NCI-H2196 (cell line): ENCODE measurements around the gene OSBPL9.
A peak's percentile ranks its signal among the peaks of the same experiment; 100 is the strongest.

Source experiments
- DNase-seq: peaks from one replicate; lab custom pipeline; 2025; ENCODE audit not compliant: unreplicated experiment; lab: John Stamatoyannopoulos, UW

Gene OSBPL9, protein sequence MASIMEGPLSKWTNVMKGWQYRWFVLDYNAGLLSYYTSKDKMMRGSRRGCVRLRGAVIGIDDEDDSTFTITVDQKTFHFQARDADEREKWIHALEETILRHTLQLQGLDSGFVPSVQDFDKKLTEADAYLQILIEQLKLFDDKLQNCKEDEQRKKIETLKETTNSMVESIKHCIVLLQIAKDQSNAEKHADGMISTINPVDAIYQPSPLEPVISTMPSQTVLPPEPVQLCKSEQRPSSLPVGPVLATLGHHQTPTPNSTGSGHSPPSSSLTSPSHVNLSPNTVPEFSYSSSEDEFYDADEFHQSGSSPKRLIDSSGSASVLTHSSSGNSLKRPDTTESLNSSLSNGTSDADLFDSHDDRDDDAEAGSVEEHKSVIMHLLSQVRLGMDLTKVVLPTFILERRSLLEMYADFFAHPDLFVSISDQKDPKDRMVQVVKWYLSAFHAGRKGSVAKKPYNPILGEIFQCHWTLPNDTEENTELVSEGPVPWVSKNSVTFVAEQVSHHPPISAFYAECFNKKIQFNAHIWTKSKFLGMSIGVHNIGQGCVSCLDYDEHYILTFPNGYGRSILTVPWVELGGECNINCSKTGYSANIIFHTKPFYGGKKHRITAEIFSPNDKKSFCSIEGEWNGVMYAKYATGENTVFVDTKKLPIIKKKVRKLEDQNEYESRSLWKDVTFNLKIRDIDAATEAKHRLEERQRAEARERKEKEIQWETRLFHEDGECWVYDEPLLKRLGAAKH

GRCh38 chr1:51616903-51617708 is at the start of gene OSBPL9:
Gene OSBPL9 (plus strand): TSS chr1:51617092. CDS start chr1:51617111, 19 bp downstream.
- DNase-seq, result peak; percentile 84

DNA sequence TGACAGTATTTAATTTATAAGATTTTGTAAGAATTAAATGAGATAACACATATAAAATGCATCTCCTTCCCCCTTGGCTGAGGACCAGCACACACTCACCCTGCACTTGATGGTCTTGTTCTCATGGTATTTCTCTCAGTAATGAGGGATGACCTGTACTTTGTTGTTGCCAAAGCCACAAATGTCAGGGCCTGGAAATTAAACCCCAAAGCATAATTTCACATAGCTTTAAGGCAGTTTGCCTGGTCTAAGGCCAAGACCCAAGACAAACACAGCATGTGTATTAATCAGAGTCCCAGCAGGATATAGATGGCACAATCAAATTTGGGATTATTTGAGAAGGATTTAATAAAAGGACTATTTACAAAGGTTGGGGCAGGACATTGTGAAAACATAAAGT is 49.2 kb upstream of the OSBPL9 start:
- DNase-seq, result peak; percentile 15

GRCh38 chr1:51568231-51568935 is 48.5 kb upstream of the OSBPL9 start:
- no peak for DNase-seq

DNA sequence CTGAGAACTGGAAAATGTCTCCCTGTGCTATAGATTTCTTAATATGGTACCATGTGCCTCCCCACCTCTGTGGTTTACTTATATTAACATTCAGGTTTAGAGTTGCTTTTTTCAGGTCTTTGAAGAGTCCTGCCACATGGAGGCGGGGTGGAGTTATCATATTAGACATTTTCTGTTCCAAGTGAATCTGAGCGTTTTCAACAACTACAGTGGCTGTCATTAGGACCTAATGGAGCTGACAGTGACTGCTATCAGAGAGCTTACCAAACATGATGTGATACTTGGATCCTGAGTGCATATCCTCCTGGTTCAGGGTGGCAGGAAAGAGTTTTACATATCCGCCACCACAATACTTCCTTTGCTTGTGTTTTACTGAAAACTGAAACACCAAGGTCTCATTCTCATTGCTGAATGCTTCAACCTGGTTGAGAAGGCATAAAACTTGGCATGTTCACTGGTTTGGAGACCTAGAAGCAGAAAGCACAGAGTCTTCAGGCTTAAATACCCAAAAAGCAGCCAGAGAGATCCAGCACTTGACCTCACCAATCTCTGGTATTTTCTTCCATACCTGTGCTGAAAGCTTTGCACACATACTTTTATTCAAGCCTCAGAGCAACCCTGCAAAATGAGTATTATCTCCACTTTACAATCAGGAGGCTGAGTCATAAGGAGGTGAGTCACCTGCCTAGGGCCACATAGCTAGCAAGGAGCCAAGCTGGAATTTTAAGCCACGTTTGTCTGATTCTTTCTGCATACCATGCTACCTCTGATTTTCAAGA is 47.4 kb upstream of the OSBPL9 start:
- DNase-seq, result peak; percentile 33

DNA sequence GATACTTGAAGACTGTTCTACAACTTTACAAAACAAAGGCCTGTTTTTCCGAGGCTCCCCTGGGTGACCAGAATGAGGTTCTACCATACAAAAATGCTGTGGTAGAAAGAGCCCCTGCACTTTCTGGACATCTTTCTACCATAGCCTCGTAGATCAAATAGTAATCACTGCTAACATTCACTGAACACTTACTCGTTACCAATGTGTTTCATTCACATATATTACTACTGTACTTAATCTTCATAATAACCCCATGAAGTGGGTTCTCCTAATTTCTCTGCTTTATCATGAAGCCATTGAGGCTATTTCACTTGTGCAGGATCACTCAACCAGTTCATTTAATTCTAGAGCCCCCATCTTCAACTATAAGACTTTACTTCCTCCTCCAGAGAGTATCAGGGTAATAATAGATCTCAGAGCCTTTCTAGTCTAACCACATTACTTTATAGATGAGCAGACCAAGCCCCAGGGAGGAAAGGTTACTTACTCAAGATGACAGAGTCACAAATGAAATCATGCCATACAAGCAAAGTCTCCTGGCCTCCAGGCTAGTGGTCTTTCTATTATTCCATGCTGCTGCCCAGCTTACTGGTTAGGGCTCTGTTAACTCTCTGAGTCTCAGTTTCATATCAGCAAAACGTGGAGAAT is 46.7 kb upstream of the OSBPL9 start:
- DNase-seq, result no peak

DNA sequence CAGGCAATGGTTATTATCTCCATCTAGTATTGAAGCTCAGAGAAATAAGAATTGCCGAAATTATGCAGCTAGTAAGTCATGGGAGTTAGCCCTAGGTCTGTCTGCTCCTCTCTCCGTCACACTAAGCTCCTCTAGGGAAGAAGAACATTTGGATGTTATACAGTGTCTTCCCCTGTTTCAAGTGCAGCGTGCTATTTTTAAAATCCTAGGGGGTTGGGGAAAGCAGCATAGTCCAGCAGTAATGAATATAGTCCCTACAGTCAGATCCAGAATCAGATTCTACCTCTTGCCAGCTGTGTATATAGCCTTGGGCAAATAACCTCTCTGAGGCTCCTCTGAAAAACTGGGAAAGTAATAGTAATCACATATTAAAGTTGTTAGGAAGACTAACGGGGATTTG is 44.5 kb upstream of the OSBPL9 start:
- DNase-seq, result no peak

DNA sequence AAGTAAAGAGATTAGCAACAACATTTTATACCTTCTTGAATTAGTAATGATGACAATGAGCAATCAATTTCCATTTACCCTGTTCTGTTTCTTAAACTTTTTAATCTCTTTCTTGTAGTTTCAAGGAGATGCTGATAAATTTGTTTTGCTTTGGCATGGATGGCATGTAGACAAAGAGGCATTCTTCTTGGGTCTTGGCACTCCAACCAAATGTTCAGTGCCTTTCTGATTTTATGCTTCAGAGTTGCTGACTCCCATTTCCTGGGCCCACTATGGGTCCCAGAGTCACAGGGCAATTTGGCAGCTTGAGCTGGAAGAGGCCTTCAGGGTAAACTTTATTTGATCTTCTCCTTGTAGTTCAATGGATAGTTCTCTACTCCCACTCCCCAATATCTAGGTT is 42.1 kb upstream of the OSBPL9 start:
- no peak for DNase-seq

GRCh38 chr1:51575406-51576084 is 41.3 kb upstream of the OSBPL9 start:
- no peak for DNase-seq

DNA sequence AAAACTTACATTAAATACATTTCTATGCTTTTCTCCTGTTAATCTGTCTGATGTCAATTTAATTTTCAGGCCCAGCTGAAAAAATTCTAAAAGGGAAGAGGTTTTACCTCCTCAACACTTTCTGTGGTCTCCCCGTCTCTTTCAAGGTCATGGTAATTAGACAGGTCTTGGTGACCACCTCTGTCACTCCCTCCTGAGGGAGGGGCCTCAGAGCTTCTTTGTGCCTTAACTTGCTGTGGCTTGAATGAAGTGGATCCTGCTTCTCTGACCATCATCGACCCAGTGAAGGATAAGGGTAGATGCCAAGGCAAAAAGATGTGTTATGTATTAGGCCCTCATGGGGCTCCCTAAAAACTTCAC is 40.8 kb upstream of the OSBPL9 start:
- DNase-seq, result no peak

- no peak for DNase-seq
These were observed 40.0 kb upstream of the OSBPL9 start for GRCh38 chr1:51576923-51577322.

GRCh38 chr1:51578383-51579109 is 38.3 kb upstream of the OSBPL9 start:
- no peak for DNase-seq

GRCh38 chr1:51581238-51581637 is 35.7 kb upstream of the OSBPL9 start:
- DNase-seq, result no peak

GRCh38 chr1:51583532-51583931 is 33.4 kb upstream of the OSBPL9 start:
- DNase-seq, result no peak

DNA sequence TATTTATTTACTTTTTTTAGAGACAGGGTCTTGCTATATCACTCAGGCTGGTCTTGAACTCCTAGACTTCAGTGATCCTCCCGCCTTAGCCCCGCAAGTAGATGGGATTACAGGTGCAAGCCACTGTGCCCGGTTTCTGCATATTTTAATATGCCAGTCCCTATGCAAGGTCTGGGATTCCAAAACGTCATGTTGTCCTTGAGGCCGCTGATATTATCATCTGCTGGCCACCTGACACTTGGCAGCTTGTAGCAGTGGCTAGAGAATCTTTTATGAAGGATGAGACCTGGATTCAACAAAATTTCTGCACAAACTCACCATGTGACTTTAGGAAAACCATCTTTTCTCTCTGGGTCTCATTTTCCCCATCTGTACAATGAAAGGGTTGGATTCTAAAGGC is 32.9 kb upstream of the OSBPL9 start:
- DNase-seq, result no peak

- no peak for DNase-seq
These were observed 24.2 kb upstream of the OSBPL9 start for GRCh38 chr1:51592711-51593110.

- DNase-seq, result no peak
These were observed 22.2 kb upstream of the OSBPL9 start for GRCh38 chr1:51594716-51595115.

GRCh38 chr1:51600529-51600928 is 16.4 kb upstream of the OSBPL9 start:
- no peak for DNase-seq

DNA sequence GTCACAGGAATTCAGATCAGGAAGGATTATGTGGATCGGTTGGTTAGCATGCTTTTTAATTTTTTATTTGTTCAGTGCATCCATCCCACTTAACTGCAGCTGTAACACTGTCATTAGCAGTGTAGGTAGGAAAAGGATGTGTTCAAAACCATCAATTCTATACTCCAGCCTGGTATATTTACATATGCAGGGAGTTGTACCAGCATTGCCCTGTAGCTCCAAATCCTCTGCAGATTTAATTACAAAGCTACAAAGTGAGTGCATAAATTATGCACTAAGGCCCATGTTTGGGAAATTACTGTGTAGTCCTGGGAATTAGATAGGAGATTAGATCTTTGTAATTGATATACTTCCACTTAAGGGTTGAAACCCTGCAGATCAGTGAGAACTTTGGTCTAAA is 15.9 kb upstream of the OSBPL9 start:
- no peak for DNase-seq
